Type B pancreatic cell (in vitro differentiated cells): Measurements from ENCODE around the gene COX7B. TPM values are rescaled to one million over a fixed set of nuclear protein-coding genes. Genes with fewer than 3 reads are reported as not detected.
"Not testable (repeated sequence)": the region's sequence is repeated elsewhere in the genome, so short reads cannot be mapped to it uniquely, and the experiment has no call there.

Experiments used
- DNase-seq: peaks from one replicate; pipeline ENCODE4 v3.0.0; 2021; ENCODE audit warnings: mixed read lengths; ENCODE audit not compliant: unreplicated experiment; ENCODE audit errors: extremely low spot score
- H3K27ac Mint-ChIP-seq: 2 replicates; pipeline ENCODE4 v1.8.0; 2021; ENCODE audit warnings: mild to moderate bottlenecking, mixed read lengths
- H3K27me3 Mint-ChIP-seq: 2 replicates; pipeline ENCODE4 v1.8.0; 2021; ENCODE audit warnings: mixed read lengths
- H3K36me3 Mint-ChIP-seq: 2 replicates; pipeline ENCODE4 v1.8.0; 2021; ENCODE audit warnings: mixed read lengths
- H3K4me1 Mint-ChIP-seq: one replicate; pipeline ENCODE4 v1.8.0; 2021; ENCODE audit warnings: mixed read lengths; ENCODE audit not compliant: unreplicated experiment
- H3K4me3 Mint-ChIP-seq: 2 replicates; pipeline ENCODE4 v1.8.0; 2021; ENCODE audit warnings: mild to moderate bottlenecking, mixed read lengths
- H3K9me3 Mint-ChIP-seq: 2 replicates; pipeline ENCODE4 v1.8.0; 2021; ENCODE audit warnings: mixed read lengths
- total RNA-seq: library from RNA; stranded (reverse); gene quantifications from 2 replicates; pipeline ENCODE4 v1.2.1, GENCODE V29; 2021; ENCODE audit warnings: low replicate concordance
- TF ChIP-seq, protein P1 (sequence below): fragments of 200-600 bp; sonication (generic); conservative IDR thresholded peaks from 2 replicates; pipeline ENCODE4 v1.5.0; 2021; ENCODE audit warnings: antibody characterized with exemption, mild to moderate bottlenecking

Gene COX7B
- total RNA-seq, 1 donor from 2014 or later = 245 TPM

DNA sequence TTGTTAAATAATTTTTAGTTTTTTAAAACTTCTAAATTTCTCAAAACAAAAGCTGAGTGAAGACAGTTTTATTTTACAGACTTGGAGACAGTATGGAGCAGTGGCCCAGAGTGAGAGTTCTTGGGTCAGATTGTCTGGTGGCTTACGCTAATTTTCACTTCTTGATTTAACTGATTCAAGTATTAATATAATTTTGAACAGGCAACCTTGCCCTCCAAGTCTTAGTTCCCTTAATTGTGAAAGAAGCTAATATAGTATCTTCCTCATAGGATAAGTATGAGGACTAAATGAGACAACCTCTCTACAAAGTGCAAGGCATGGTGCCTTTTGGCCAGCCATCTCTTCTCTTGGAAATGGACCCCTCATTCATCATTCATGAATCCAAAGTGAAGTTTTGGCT is 36.6 kb downstream of the COX7B start:
- Mint-ChIP-seq H3K9me3 (no peaks in the 10 kb centered on the region), H3K36me3 (no peaks in the 10 kb centered on the region), H3K27me3 (no peaks in the 10 kb centered on the region), H3K4me3 (no peak overlapping the region), H3K4me1 (no peaks in the 10 kb centered on the region), H3K27ac (no peak overlapping the region)
- no peak for DNase-seq
- TF ChIP-seq, protein P1, sequence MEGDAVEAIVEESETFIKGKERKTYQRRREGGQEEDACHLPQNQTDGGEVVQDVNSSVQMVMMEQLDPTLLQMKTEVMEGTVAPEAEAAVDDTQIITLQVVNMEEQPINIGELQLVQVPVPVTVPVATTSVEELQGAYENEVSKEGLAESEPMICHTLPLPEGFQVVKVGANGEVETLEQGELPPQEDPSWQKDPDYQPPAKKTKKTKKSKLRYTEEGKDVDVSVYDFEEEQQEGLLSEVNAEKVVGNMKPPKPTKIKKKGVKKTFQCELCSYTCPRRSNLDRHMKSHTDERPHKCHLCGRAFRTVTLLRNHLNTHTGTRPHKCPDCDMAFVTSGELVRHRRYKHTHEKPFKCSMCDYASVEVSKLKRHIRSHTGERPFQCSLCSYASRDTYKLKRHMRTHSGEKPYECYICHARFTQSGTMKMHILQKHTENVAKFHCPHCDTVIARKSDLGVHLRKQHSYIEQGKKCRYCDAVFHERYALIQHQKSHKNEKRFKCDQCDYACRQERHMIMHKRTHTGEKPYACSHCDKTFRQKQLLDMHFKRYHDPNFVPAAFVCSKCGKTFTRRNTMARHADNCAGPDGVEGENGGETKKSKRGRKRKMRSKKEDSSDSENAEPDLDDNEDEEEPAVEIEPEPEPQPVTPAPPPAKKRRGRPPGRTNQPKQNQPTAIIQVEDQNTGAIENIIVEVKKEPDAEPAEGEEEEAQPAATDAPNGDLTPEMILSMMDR = no peak

DNA sequence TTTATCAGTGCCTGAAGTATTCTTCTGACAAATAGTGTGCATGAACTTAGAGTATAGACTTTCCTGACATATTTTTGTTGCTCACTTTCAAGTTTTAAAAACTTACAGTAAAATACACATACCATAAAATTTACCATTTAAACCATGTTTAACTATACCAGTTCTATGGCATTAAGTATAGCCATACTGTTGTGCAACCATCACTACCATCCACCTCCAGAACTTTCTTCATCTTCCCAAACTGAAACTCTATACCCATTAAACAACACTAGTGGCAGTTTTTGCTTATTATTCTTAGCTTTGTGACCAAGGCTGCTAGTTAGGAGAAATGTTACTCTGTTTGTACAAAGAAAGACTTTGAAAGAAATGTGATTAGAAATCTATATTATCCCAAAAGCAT is 37.0 kb downstream of the COX7B start:
- Mint-ChIP-seq H3K9me3 (no peaks in the 10 kb centered on the region), H3K27me3 (no peaks in the 10 kb centered on the region), H3K4me1 (no peaks in the 10 kb centered on the region), H3K4me3 (no peak overlapping the region), H3K36me3 (no peaks in the 10 kb centered on the region), H3K27ac (no peak overlapping the region)
- no peak for DNase-seq
- TF ChIP-seq, protein P1 = no peak

DNA sequence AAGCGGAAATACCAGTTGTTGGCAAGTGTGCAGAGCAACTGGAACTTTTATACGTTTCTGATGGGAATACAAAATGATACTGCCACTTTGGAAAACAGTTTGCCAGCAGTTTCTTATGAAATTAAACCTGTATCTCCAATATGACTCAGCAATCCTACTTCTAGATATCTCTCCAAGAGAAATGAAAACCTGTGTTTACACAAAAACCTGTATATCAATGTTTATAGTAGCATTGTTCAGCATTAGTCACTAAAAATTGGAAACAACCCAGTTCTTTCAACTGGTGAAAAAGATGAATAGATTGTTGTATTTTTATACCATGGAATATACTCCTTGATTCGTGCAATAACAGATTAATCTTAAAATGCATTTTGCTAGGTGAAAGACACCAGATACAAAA is 38.0 kb downstream of the COX7B start:
- no peaks in the 10 kb centered on the region for H3K9me3 Mint-ChIP-seq
- no peaks in the 10 kb centered on the region for H3K4me1 Mint-ChIP-seq
- H3K36me3 Mint-ChIP-seq = no peaks in the 10 kb centered on the region
- no peaks in the 10 kb centered on the region for H3K27me3 Mint-ChIP-seq
- DNase-seq = no peak
- H3K27ac Mint-ChIP-seq = no peak overlapping the region
- H3K4me3 Mint-ChIP-seq = no peak overlapping the region
- TF ChIP-seq, protein P1 = no peak

DNA sequence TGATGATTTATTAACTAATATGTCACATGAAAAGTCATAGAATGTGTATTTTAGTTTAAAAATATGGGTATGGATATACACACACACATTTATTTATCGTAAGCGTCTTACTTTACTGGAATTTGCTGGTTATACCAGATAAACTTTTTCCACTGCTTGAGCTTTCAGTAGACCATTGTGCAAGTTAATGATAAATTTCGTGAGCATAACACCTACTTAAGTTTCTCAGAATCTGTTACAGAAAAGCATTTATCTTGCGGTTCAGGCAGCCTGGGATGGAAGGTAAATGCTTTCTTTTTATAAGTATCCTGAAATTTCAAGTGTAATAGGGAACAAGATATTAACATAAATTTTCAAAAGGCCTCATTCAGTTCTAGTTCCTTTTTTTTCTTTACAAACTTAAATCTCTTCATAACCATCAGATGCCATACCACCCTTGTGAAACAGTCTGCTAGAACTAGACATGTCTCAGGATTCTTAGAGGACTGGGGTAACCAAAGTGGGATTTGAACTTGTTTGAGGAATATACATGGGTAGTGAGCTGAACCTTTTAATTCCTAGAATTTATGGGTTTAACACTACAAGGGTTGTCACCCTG is 38.9 kb downstream of the COX7B start:
- H3K36me3 Mint-ChIP-seq = no peaks in the 10 kb centered on the region
- H3K4me3 Mint-ChIP-seq = no peak overlapping the region
- no peaks in the 10 kb centered on the region for H3K27me3 Mint-ChIP-seq
- DNase-seq = no peak
- no peaks in the 10 kb centered on the region for H3K9me3 Mint-ChIP-seq
- no peak overlapping the region for H3K27ac Mint-ChIP-seq
- H3K4me1 Mint-ChIP-seq = no peaks in the 10 kb centered on the region
- TF ChIP-seq, protein P1 = no peak

DNA sequence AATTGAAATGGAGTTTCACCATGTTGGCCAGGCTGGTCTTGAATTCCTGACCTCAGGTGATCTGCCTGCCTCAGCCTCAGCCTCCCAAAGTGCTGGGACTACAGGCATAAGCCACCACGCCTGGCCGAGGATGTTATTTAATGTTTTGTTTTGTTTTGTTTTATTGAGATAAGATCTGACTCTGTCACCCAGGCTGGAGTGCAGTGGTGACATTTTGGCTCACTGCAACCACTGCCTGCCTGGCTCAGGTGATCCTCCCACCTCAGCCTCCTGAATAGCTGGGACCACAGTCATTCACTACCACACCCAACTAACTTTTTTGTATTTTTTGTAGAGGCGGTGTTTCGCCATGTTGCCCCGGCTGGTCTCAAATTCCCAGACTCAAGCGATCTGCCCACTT is 45.8 kb downstream of the COX7B start:
- not testable (repeated sequence) for DNase-seq, H3K4me1 Mint-ChIP-seq, H3K4me3 Mint-ChIP-seq, H3K9me3 Mint-ChIP-seq, H3K27me3 Mint-ChIP-seq, H3K36me3 Mint-ChIP-seq, H3K27ac Mint-ChIP-seq

DNA sequence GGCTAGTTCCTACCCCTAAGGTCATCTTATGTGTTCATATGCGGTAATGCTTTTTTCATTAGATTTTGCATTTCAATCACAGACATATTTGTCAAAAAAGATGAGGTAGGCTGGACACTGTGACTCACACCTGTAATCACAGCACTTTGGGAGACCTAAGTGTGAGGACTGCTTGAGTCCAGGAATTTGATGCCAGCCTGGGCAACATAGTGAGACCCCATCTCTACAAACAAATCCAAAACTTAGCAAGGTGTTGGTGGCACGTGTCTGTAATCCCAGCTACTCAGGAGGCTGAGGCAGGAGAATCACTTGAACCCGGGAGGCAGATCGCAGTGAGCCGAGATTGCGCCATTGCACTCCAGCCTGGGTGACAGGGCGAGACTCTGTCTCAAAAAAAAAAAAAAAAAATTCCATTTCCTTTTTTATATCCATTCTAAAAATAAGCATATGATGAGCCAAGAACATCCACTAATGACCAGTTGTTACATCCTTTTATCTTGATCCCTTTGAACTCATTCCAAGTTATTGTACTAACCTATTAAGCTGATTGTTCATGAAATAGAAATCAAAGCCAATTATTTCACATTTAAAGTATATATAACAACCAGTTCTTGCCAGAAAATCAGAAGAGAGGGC is 46.8 kb downstream of the COX7B start:
- TF ChIP-seq, protein P1 = no peak
- Mint-ChIP-seq H3K9me3 (no peaks in the 10 kb centered on the region), H3K36me3 (peaks cover 4% of the 10 kb centered on the region), H3K27me3 (no peaks in the 10 kb centered on the region), H3K4me1 (no peaks in the 10 kb centered on the region), H3K4me3 (no peak overlapping the region), H3K27ac (no peak overlapping the region)
- no peak for DNase-seq
